Heart left ventricle (tissue), 16 donors: ENCODE data around the gene IST1. TPM values are rescaled to one million over a fixed set of nuclear protein-coding genes. Genes with fewer than 3 reads are reported as not detected.

Experiments used
- ATAC-seq, 4 donors: fragments of 200-7000 bp; cut with Tn5 transposase; one replicate each; pipeline ENCODE4 v1.9.1; 2020 to 2022; ENCODE audit warnings: moderate library complexity in 4 of 4, mild to moderate bottlenecking in 3 of 4, moderate number of reproducible peaks in 1 of 4
- DNase-seq, 5 donors: peaks; one replicate each; pipeline ENCODE4 v3.0.0-alpha.2; 2020
- H3K27ac ChIP-seq, 12 donors: fragments of 200-600 bp; sonication (generic) in 4 of 12; one replicate each; pipeline versions ENCODE4 v1.5.0 to v1.8.0; 2016 to 2022; ENCODE audit warnings: mild to moderate bottlenecking in 2 of 12
- H3K27me3 ChIP-seq, 9 donors: fragments of 200-600 bp; sonication (generic) in 2 of 9; one replicate each; pipeline versions ENCODE4 v1.5.1 to v1.8.0; 2016 to 2022; ENCODE audit warnings: mild to moderate bottlenecking in 3 of 9
- H3K36me3 ChIP-seq, 9 donors: fragments of 200-600 bp; sonication (generic) in 2 of 9; one replicate each; pipeline versions ENCODE4 v1.5.0 to v1.8.0; 2018 to 2022; ENCODE audit warnings: mild to moderate bottlenecking in 2 of 9
- H3K4me1 ChIP-seq, 12 donors: fragments of 200-600 bp; sonication (generic) in 4 of 12; one replicate each; pipeline versions ENCODE4 v1.5.0 to v1.8.0; 2016 to 2022; ENCODE audit warnings: mild to moderate bottlenecking in 3 of 12
- H3K4me3 ChIP-seq, 12 donors: fragments of 200-600 bp; sonication (generic) in 4 of 12; one replicate each; pipeline versions ENCODE4 v1.5.0 to v1.8.0; 2017 to 2022; ENCODE audit warnings: mild to moderate bottlenecking in 9 of 12, moderate library complexity in 4 of 12
- H3K9me3 ChIP-seq, 12 donors: fragments of 200-600 bp; sonication (generic) in 4 of 12; one replicate each; pipeline versions ENCODE4 v1.5.0 to v1.8.0; 2016 to 2022; ENCODE audit warnings: mild to moderate bottlenecking in 1 of 12
- POLR2A ChIP-seq, 2 donors: fragments of 450-650 bp; IDR thresholded peaks; one replicate each; pipeline ENCODE4 v1.6.1; 2017; ENCODE audit warnings: antibody characterized with exemption in 2 of 2, mild to moderate bottlenecking in 2 of 2, moderate library complexity in 2 of 2
- WGBS, 4 donors: extraction: QIAGEN DNeasy Blood & Tissue Kit in 2 of 4; methylation state at CpG; one replicate each; pipeline versions ENCODE4 v1.1.5 to v1.1.7; 2013 to 2018; 5-methylcytosine and 5-hydroxymethylcytosine counted together
- intact Hi-C, 10 donors: fragments of 100-400 bp; cut with DNase I; formaldehyde crosslinking; loops; one replicate each; pipeline versions ENCODE4 v1.11.1 to v1.14.2; 2022
- polyA plus RNA-seq, 2 donors: library from polyadenylated mRNA; stranded (reverse); fragments of 200-250 nt; gene quantifications; one replicate each; pipeline ENCODE4 v1.2.3, GENCODE V29; 2013
- total RNA-seq, 9 donors: library from RNA; depleted of rRNA in 2 of 9; stranded (reverse); fragments of >200 nt in 2 of 9; fragmentation: NEBNext Ultra II Directional in 3 of 9; extraction: Animal tissue kit (Norgen Biotek cat#: 25700) in 3 of 9; gene quantifications; one replicate each; pipeline versions ENCODE4 v1.1.0 to v1.2.4, GENCODE V29; 2016 to 2023
- TF ChIP-seq, protein P1 (sequence below), 12 donors: fragments of 200-600 bp; sonication (generic) in 4 of 12; IDR thresholded peaks; one replicate each; pipeline versions ENCODE4 v1.5.0 to v1.8.0; 2018 to 2022; ENCODE audit warnings: antibody characterized with exemption in 12 of 12, mild to moderate bottlenecking in 5 of 12
- donor health status: ischemic (EF 13 %, LVEDD 7.1; RV severe dilation, severe dysfunction).
- donor health status: healthy with polysubstance abuse.
- donor health status: DM: no; HTN: yes; CAD: no.
- donor health status: DM: no; HTN: no; CAD: no.
- donor health status: ischemic (EF 25% LVEDD 6.9; RV normal size, moderate dysfunction).
- donor health status: ischemic (EF 25% LVEDD 5.7; RV mildly dilated, moderate dysfunction).
- donor health status: healthy.
- donor health status: DM: yes; HTN: yes; CAD: no.
- donor health status: ischemic (EF 35%, LVEDD 5.7; RV mildly dilated, moderate dysfunction).
- donor health status: nonischemic (EF 11% LVEDD 7.7; RV severe dilation, severe dysfunction).
- donor health status: DM: yes; HTN: yes; CAD: no.
- donor health status: PGD.
- donor health status: ischemic (EF 29% LVEDD 5.4; RV normal size, mild dysfunction).
- donor health status: nonischemic (EF 23%, LVEDD 6.1; RV moderate dilation, normal function).

IST1 gene
- total and polyA plus RNA-seq, 11 donors, result 54.5 to 146 (median 108) TPM

DNA sequence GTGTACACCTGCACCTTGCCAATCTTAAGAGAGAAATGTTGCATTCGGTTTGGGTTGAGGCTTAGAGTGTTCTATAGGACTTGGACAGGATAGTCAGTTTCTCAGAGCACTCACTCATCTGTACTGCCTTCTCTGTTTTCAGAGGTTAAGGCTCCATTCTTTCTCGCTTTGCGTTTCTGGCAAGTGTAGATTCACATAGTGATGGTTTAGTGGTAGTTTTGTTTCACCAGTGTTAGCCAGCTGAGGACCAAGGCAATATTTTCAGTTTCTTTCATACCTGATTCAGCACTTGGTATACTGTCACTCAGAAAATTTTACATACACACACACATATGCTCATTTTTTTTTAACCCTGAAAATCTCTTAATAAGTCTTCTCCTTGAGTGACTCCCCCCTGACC, 48.2 kb upstream of the IST1 start:
- Histone ChIP-seq H3K27me3 (no peaks in the 10 kb centered on the region), H3K36me3 (peaks cover 0 to 45% (median 41%) of the 10 kb centered on the region in 9 donors), H3K4me3 (peak overlapping the region in 9 of 12 donors; percentile 72 to 100 (median 96)), H3K27ac (no peak overlapping the region), H3K4me1 (peaks cover 0 to 38% (median 17%) of the 10 kb centered on the region in 12 donors), H3K9me3 (no peaks in the 10 kb centered on the region)
- WGBS, 4 donors, result 56 to 70% (median 68%) methylated on average over 3 of the region's 3 CpGs
- intact Hi-C loops, result loop anchor here in 7 of 10 donors (5.0 kb wide), 3 partner anchors 35 to 40 kb away; partner anchors contain the start of genes AP1G1 (in 3 of the 7) and ZNF821 (in 2 of the 7)
- no peak for DNase-seq
- TF ChIP-seq, protein P1, sequence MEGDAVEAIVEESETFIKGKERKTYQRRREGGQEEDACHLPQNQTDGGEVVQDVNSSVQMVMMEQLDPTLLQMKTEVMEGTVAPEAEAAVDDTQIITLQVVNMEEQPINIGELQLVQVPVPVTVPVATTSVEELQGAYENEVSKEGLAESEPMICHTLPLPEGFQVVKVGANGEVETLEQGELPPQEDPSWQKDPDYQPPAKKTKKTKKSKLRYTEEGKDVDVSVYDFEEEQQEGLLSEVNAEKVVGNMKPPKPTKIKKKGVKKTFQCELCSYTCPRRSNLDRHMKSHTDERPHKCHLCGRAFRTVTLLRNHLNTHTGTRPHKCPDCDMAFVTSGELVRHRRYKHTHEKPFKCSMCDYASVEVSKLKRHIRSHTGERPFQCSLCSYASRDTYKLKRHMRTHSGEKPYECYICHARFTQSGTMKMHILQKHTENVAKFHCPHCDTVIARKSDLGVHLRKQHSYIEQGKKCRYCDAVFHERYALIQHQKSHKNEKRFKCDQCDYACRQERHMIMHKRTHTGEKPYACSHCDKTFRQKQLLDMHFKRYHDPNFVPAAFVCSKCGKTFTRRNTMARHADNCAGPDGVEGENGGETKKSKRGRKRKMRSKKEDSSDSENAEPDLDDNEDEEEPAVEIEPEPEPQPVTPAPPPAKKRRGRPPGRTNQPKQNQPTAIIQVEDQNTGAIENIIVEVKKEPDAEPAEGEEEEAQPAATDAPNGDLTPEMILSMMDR (IDR thresholded peaks at IDR 0.05), result no peak
- no peak for TF ChIP-seq POLR2A (IDR thresholded peaks at IDR 0.05)
- no peak for ATAC-seq

DNA sequence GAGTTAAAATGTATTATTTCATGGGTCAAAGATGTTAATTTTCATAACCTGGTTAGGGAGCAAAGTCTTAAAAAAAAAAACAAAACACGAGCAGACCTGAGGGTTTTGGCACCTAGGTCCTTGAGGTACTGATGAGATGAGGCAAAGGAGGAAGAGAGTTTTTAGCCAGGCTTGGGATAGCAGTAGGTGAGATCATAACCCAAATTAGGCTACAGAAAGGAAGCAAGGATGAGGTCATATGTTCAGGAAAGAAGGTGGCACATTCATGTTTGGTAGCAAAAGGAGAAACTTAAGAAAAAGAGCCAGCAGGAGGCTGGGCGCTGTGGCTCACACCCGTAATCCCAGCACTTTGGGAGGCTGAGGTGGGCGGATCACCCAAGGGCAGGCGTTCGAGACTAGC, 46.7 kb upstream of the IST1 start:
- Histone ChIP-seq H3K4me1 (peaks cover 0 to 38% (median 20%) of the 10 kb centered on the region in 12 donors), H3K36me3 (peaks cover 0 to 61% (median 49%) of the 10 kb centered on the region in 9 donors), H3K27me3 (no peaks in the 10 kb centered on the region), H3K9me3 (no peaks in the 10 kb centered on the region), H3K27ac (no peak overlapping the region), H3K4me3 (no peak overlapping the region)
- 81 to 94% (median 89%) methylated on average over 6 of the region's 6 CpGs for WGBS, 4 donors
- ATAC-seq (no peak), DNase-seq (no peak)
- TF ChIP-seq, protein P1 (IDR thresholded peaks at IDR 0.05), result no peak
- TF ChIP-seq POLR2A (IDR thresholded peaks at IDR 0.05), result no peak
- intact Hi-C loops, result loop anchor here in 7 of 10 donors (5.0 kb wide), 3 partner anchors 34 to 41 kb away; partner anchors contain the start of genes AP1G1 (in 3 of the 7) and ZNF821 (in 2 of the 7)

DNA sequence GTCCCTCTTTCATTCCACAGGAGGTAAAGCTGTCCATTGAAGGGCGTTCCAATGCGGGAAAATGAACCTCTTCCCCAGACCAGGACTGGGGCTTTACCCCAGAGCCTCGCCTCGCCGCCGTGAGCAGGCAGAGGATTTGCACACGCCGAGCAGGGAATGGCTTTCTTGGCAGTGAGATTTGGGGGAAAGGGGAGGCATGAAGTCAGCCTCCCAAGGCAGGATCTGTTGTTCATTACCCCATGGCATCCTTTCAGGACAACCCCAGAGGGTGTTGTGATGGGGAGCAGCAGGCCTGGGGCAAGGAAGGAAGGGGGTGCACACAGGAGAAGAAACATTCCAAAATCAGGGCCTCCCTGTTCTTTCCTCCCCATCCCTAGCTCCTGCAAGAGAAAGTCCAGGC, 43.6 kb upstream of the IST1 start:
- no peak for TF ChIP-seq POLR2A (IDR thresholded peaks at IDR 0.05)
- TF ChIP-seq, protein P1 (IDR thresholded peaks at IDR 0.05), result no peak
- Histone ChIP-seq H3K36me3 (peaks cover 0 to 80% (median 53%) of the 10 kb centered on the region in 9 donors), H3K27me3 (no peaks in the 10 kb centered on the region), H3K9me3 (no peaks in the 10 kb centered on the region), H3K4me3 (no peak overlapping the region), H3K4me1 (peaks cover 0 to 52% (median 27%) of the 10 kb centered on the region in 12 donors), H3K27ac (no peak overlapping the region)
- intact Hi-C loops, result no loop called here
- DNase-seq (no peak), ATAC-seq (no peak)
- 90 to 99% (median 94%) methylated on average over 8 of the region's 8 CpGs for WGBS, 4 donors

DNA sequence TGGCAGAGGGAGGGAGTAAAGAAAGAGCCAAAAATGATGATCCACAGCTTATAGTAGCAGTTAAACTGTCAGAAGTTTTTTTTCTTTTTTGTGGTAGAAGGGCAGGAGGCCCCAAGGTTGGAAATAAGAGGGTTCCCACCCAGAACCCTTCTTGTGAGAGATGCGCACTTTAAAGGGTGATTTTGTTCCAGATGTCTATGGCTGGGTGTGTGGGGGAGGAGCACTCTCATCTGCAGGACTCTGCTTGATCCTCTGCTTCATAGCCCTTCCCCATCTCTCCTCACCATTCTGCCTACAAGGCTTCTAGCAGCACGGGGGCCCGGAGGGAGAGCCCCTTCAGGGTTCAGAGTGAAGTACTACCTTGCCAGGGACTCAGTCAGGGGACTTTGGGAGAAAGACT, 43.2 kb upstream of the IST1 start:
- peaks cover 0 to 80% (median 53%) of the 10 kb centered on the region in 9 donors for H3K36me3 ChIP-seq

More for the DNA sequence above, 43.2 kb upstream of the IST1 start:
- 87 to 92% (median 90%) methylated on average over 3 of the region's 3 CpGs for WGBS, 4 donors
- DNase-seq, result no peak
- Histone ChIP-seq H3K4me1 (peaks cover 0 to 52% (median 25%) of the 10 kb centered on the region in 12 donors), H3K9me3 (no peaks in the 10 kb centered on the region), H3K4me3 (no peak overlapping the region), H3K27ac (no peak overlapping the region), H3K27me3 (no peaks in the 10 kb centered on the region)
- TF ChIP-seq, protein P1 (IDR thresholded peaks at IDR 0.05), result no peak
- TF ChIP-seq POLR2A (IDR thresholded peaks at IDR 0.05), result no peak
- intact Hi-C loops, result no loop called here
- no peak for ATAC-seq
